COLO668 (cell line): ENCODE data around the gene KRTAP9-9.
"Not testable (repeated sequence)": the region's sequence is repeated elsewhere in the genome, so short reads cannot be mapped to it uniquely, and the experiment has no call there.

Experiments
- DNase-seq: peaks from one replicate; lab custom pipeline; 2025; ENCODE audit not compliant: unreplicated experiment; lab: John Stamatoyannopoulos, UW

Gene KRTAP9-9

GRCh38 chr17:41255381-41256290, at the start of gene KRTAP9-9:
Gene KRTAP9-9 (plus strand): TSS chr17:41255384.
- DNase-seq: peak; percentile 2

- peak; percentile 65 for DNase-seq
Measured at GRCh38 chr17:41211845-41212466, 43.2 kb upstream of the KRTAP9-9 start.

- peak; percentile 73 for DNase-seq
Measured at GRCh38 chr17:41212524-41213169, 42.5 kb upstream of the KRTAP9-9 start.

GRCh38 chr17:41215681-41216080, 39.5 kb upstream of the KRTAP9-9 start:
- DNase-seq: no peak

GRCh38 chr17:41223821-41224220, 31.4 kb upstream of the KRTAP9-9 start:
- no peak for DNase-seq

- DNase-seq: no peak
Measured at GRCh38 chr17:41226051-41226450, 29.1 kb upstream of the KRTAP9-9 start.

GRCh38 chr17:41226598-41227095, 28.5 kb upstream of the KRTAP9-9 start, which contains the start of gene KRTAP9-2:
Gene KRTAP9-2 (plus strand): TSS chr17:41226648. CDS start chr17:41226655, 7 bp downstream.
- DNase-seq: not testable (repeated sequence)

- no peak for DNase-seq
Measured at GRCh38 chr17:41230094-41230493, 25.1 kb upstream of the KRTAP9-9 start.

- no peak for DNase-seq
Measured at GRCh38 chr17:41231731-41232130, 23.5 kb upstream of the KRTAP9-9 start.

GRCh38 chr17:41232399-41233105, 22.6 kb upstream of the KRTAP9-9 start, which contains the start of gene KRTAP9-3:
Gene KRTAP9-3 (plus strand): TSS chr17:41232449. CDS start chr17:41232502, 53 bp downstream.
- peak; percentile 14 for DNase-seq

- DNase-seq: not testable (repeated sequence)
Measured at GRCh38 chr17:41237116-41237515, 18.1 kb upstream of the KRTAP9-9 start.

- DNase-seq: peak; percentile 6
Measured at GRCh38 chr17:41237949-41238437, 17.2 kb upstream of the KRTAP9-9 start, which contains the start of gene KRTAP9-8. Gene KRTAP9-8 (plus strand): TSS chr17:41237999. CDS start chr17:41238052, 53 bp downstream.

- not testable (repeated sequence) for DNase-seq
Measured at GRCh38 chr17:41246995-41247787, 8.0 kb upstream of the KRTAP9-9 start.

- peak; percentile 4 for DNase-seq
Measured at GRCh38 chr17:41249637-41250240, 5.4 kb upstream of the KRTAP9-9 start, which contains the start of gene KRTAP9-4. Gene KRTAP9-4 (plus strand): TSS chr17:41249687. CDS start chr17:41249721, 34 bp downstream.

- no peak for DNase-seq
Measured at GRCh38 chr17:41251261-41251660, 3.9 kb upstream of the KRTAP9-9 start.

- no peak for DNase-seq
Measured at GRCh38 chr17:41254861-41255260, 323 bp upstream of the KRTAP9-9 start.

GRCh38 chr17:41256291-41256685, 1.1 kb downstream of the KRTAP9-9 start:
- no peak for DNase-seq

GRCh38 chr17:41258406-41258805, 3.2 kb downstream of the KRTAP9-9 start:
- DNase-seq: no peak

GRCh38 chr17:41263212-41263611, 8.0 kb downstream of the KRTAP9-9 start:
- DNase-seq: no peak
